ENCODE measurements around the gene FBXL22. TPM values are rescaled to one million over a fixed set of nuclear protein-coding genes. Genes with fewer than 3 reads are reported as not detected.

Gene FBXL22
- total RNA-seq, 1 experiment from 2014 or later = 0.49 TPM

GRCh38 chr15:63582718-63583426 is 14.3 kb upstream of the FBXL22 start:
- no TSS peak for BruUV-seq (replicated peaks)
- no peaks in the 10 kb centered on the region for H3K4me1 ChIP-seq (ENCODE audit: control insufficient read depth in 1 of 2, insufficient read depth in 2 of 2, low read length in 2 of 2)
- peaks cover 2 to 4% of the 10 kb centered on the region in 2 experiments; a peak in 2 of 4 replicates for H3K36me3 ChIP-seq (ENCODE audit: control insufficient read depth in 1 of 2, insufficient read depth in 2 of 2, low read length in 2 of 2)
- H4K20me1 ChIP-seq (ENCODE audit: insufficient read depth) = no peaks in the 10 kb centered on the region
- ChIA-PET POLR2A (no interaction called here), CTCF (no interaction called here), RAD21 (ENCODE audit: low non-redundant PET in 1 of 2, low total read pairs in 2 of 2, uncharacterized antibody in 2 of 2, unreplicated experiment in 2 of 2) (no interaction called here)
- H3K27me3 ChIP-seq (ENCODE audit: insufficient read depth, low read length) = no peaks in the 10 kb centered on the region
- no peak overlapping the region for H2AFZ ChIP-seq (ENCODE audit: low read depth, low read length, poor library complexity, severe bottlenecking)
- no peak overlapping the region for H3K4me2 ChIP-seq (ENCODE audit: low read length)
- no peak; the same call in 1 of the 2 replicates for ATAC-seq
- H3K27ac ChIP-seq (ENCODE audit: low read depth, low read length) = no peak overlapping the region
- no peaks in the 10 kb centered on the region for H3K9me2 ChIP-seq (ENCODE audit: insufficient read depth)
- no peak overlapping the region for H3K4me3 ChIP-seq (replicated peaks in 1 of 2; ENCODE audit: low read depth in 1 of 2, low read length in 2 of 2)
- H3K79me2 ChIP-seq (ENCODE audit: insufficient read depth, low read length) = no peaks in the 10 kb centered on the region
- TF ChIP-seq SIN3A (IDR thresholded peaks at IDR 0.05; ENCODE audit: low read depth) (no peak), SP1 (IDR thresholded peaks at IDR 0.05; ENCODE audit: low read depth) (no peak), EGR1 (IDR thresholded peaks at IDR 0.05; ENCODE audit: low read depth) (no peak), EZH2phosphoT487 (IDR thresholded peaks at IDR 0.05; ENCODE audit: borderline replicate concordance) (no peak), TCF7L2 (IDR thresholded peaks at IDR 0.05; ENCODE audit: borderline replicate concordance, extremely low read depth, insufficient read depth, insufficient read length) (no peak), ELF1 (IDR thresholded peaks at IDR 0.05; ENCODE audit: borderline replicate concordance, low read depth) (no peak), FOSL1 (IDR thresholded peaks at IDR 0.05; ENCODE audit: low read depth) (no peak), ATF3 (IDR thresholded peaks at IDR 0.05) (no peak), POLR2A (IDR thresholded peaks at IDR 0.05; ENCODE audit: borderline replicate concordance, extremely low read depth, insufficient read depth, insufficient read length) (no peak), JUND (IDR thresholded peaks at IDR 0.05) (no peak), ZFX (IDR thresholded peaks at IDR 0.05) (no peak), ZNF274 (IDR thresholded peaks at IDR 0.05; ENCODE audit: low read depth, low read length) (no peak), RAD21 (IDR thresholded peaks at IDR 0.05; ENCODE audit: low read depth) (no peak), REST (IDR thresholded peaks at IDR 0.05; ENCODE audit: low read depth) (no peak), MAX (IDR thresholded peaks at IDR 0.05) (no peak), CEBPB (IDR thresholded peaks at IDR 0.05; ENCODE audit: low read depth) (no peak), CBX3 (IDR thresholded peaks at IDR 0.05; ENCODE audit: low read depth) (no peak), EZH2 (IDR thresholded peaks at IDR 0.05) (no peak), YY1 (IDR thresholded peaks at IDR 0.05; ENCODE audit: extremely low read depth, insufficient replicate concordance, low read depth, low read length) (no peak)
- DNase-seq (ENCODE audit: low read depth, low spot score) = no peak
- H3K9ac ChIP-seq (ENCODE audit: low read length) = no peak overlapping the region
- intact Hi-C loops (cut with micrococcal nuclease) = no loop called here
- H3K9me3 ChIP-seq (ENCODE audit: control insufficient read depth in 1 of 2, insufficient read depth in 1 of 2, low read depth in 1 of 2, low read length in 2 of 2) = no peaks in the 10 kb centered on the region

Measured in HCT116 (cell line).